Measurements from ENCODE around the gene PCNX3. TPM values are rescaled to one million over a fixed set of nuclear protein-coding genes. Genes with fewer than 3 reads are reported as not detected.

Gene PCNX3
- total and polyA plus RNA-seq, 2 donors (not counting 1 experiment from before 2014, with no cell fraction given), result 8.0 to 14.7 TPM

DNA sequence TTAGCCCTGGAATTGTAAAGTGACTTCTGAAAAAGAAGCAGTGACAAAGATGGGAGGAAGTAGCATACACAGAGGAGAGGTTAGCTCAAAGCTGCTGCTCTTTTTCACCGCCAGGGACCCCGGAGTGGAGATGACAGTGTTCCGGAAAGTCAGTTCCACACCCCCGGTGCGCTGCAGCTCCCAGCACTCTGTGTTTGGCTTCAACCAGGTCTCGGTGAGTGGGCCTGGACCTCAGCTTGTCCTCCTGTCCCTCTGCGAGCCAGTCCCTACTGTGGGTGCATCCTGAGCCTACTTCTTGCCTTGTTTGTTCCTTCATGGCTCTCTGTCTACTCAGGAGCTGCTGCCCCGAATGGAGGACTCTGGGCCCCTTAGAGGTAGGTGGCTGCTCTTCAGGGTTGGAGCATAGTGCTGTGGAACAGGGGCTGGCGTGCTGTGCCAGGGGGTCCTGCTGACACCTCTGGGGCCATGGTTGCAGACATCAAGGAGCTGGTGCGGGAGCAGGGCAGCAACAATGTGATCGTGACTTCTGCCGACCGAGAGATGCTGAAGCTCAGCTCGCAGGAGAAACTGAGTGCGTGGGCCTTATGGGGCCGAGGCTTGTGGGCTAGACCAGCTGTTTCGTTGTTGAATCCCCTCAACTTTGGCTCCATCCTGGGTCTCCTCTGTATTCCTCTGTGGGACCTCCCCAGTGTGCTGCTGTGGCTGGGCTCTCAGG lies 1.7 kb downstream of the PCNX3 start:
- TF ChIP-seq, protein P1, sequence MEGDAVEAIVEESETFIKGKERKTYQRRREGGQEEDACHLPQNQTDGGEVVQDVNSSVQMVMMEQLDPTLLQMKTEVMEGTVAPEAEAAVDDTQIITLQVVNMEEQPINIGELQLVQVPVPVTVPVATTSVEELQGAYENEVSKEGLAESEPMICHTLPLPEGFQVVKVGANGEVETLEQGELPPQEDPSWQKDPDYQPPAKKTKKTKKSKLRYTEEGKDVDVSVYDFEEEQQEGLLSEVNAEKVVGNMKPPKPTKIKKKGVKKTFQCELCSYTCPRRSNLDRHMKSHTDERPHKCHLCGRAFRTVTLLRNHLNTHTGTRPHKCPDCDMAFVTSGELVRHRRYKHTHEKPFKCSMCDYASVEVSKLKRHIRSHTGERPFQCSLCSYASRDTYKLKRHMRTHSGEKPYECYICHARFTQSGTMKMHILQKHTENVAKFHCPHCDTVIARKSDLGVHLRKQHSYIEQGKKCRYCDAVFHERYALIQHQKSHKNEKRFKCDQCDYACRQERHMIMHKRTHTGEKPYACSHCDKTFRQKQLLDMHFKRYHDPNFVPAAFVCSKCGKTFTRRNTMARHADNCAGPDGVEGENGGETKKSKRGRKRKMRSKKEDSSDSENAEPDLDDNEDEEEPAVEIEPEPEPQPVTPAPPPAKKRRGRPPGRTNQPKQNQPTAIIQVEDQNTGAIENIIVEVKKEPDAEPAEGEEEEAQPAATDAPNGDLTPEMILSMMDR (conservative IDR thresholded peaks at IDR 0.05 in 1 of 2, IDR thresholded peaks at IDR 0.05 in 1 of 2; ENCODE audit: low read depth in 1 of 2, low read length in 2 of 2), result no peak
- TF ChIP-seq EZH2 (IDR thresholded peaks at IDR 0.05; ENCODE audit: low read length, missing control alignments), result no peak
- H3K27ac ChIP-seq (ENCODE audit: insufficient read depth, low read length), result no peak overlapping the region
- no peak overlapping the region for H2AFZ ChIP-seq (ENCODE audit: low read length)
- H3K4me2 ChIP-seq (ENCODE audit: extremely low read depth, insufficient read depth, low read length), result peak overlapping the region; percentile 97
- H3K4me1 ChIP-seq (ENCODE audit: control insufficient read depth, extremely low read depth, insufficient read depth, low read length), result peaks cover 15% of the 10 kb centered on the region
- peaks cover 39% of the 10 kb centered on the region for H3K79me2 ChIP-seq (ENCODE audit: control insufficient read depth, insufficient read depth, low read length)
- H3K9ac ChIP-seq (ENCODE audit: insufficient read depth, low read length), result no peak overlapping the region
- DNase-seq (ENCODE audit: low read depth in 2 of 2), result no peak
- H4K20me1 ChIP-seq (ENCODE audit: control insufficient read depth, extremely low read depth, insufficient read depth, low read length), result no peaks in the 10 kb centered on the region
- H3K36me3 ChIP-seq (ENCODE audit: control insufficient read depth, insufficient read depth, low read length), result peaks cover 38% of the 10 kb centered on the region
- peak overlapping the region; percentile 74 to 82 (median 80) for H3K4me3 ChIP-seq (replicated peaks in 1 of 4; ENCODE audit: control extremely low read depth in 1 of 4, insufficient read depth in 1 of 4, low read depth in 3 of 4, low read length in 4 of 4)
- no peaks in the 10 kb centered on the region for H3K27me3 ChIP-seq (ENCODE audit: control insufficient read depth, insufficient read depth, low read length)
- no peaks in the 10 kb centered on the region for H3K9me3 ChIP-seq (ENCODE audit: control insufficient read depth, insufficient read depth, low read depth, low read length)

DNA sequence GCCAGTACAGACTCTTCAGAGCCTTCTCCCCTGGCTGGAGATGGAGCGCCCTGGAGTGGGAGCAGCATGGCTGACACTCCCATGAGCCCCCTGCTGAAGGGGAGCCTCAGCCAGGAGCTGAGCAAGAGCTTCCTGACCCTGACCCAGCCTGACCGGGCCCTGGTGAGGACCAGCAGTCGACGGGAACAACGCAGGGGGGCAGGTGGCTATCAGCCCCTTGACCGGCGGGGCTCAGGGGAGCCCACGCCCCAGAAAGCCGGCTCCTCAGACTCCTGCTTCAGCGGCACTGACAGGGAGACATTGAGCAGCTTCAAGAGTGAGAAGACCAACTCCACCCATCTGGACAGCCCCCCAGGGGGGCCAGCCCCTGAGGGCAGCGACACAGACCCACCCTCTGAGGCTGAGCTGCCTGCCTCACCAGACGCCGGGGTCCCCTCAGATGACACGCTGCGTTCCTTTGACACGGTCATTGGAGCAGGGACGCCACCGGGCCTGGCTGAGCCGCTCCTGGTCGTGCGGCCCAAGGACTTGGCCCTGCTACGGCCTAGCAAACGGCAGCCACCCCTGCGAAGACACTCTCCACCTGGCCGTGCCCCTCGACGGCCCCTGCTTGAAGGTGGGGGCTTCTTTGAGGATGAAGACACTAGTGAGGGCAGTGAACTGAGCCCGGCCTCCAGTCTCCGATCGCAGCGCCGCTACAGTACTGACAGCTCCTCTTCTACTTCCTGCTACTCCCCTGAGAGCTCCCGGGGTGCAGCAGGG lies 2.6 kb downstream of the PCNX3 start:
- H3K4me1 ChIP-seq (ENCODE audit: control insufficient read depth, extremely low read depth, insufficient read depth, low read length), result peaks cover 6% of the 10 kb centered on the region
- H2AFZ ChIP-seq (ENCODE audit: low read length), result no peak overlapping the region
- no peak overlapping the region for H3K4me3 ChIP-seq (replicated peaks in 1 of 4; ENCODE audit: control extremely low read depth in 1 of 4, insufficient read depth in 1 of 4, low read depth in 3 of 4, low read length in 4 of 4)
- DNase-seq (ENCODE audit: low read depth in 2 of 2), result no peak
- TF ChIP-seq EZH2 (IDR thresholded peaks at IDR 0.05; ENCODE audit: low read length, missing control alignments), result no peak
- TF ChIP-seq, protein P1 (conservative IDR thresholded peaks at IDR 0.05 in 1 of 2, IDR thresholded peaks at IDR 0.05 in 1 of 2; ENCODE audit: low read depth in 1 of 2, low read length in 2 of 2), result no peak
- no peak overlapping the region for H3K9ac ChIP-seq (ENCODE audit: insufficient read depth, low read length)
- H3K9me3 ChIP-seq (ENCODE audit: control insufficient read depth, insufficient read depth, low read depth, low read length), result no peaks in the 10 kb centered on the region
- peaks cover 38% of the 10 kb centered on the region for H3K36me3 ChIP-seq (ENCODE audit: control insufficient read depth, insufficient read depth, low read length)
- H4K20me1 ChIP-seq (ENCODE audit: control insufficient read depth, extremely low read depth, insufficient read depth, low read length), result no peaks in the 10 kb centered on the region
- H3K4me2 ChIP-seq (ENCODE audit: extremely low read depth, insufficient read depth, low read length), result no peak overlapping the region
- peaks cover 30% of the 10 kb centered on the region for H3K79me2 ChIP-seq (ENCODE audit: control insufficient read depth, insufficient read depth, low read length)
- H3K27ac ChIP-seq (ENCODE audit: insufficient read depth, low read length), result no peak overlapping the region
- no peaks in the 10 kb centered on the region for H3K27me3 ChIP-seq (ENCODE audit: control insufficient read depth, insufficient read depth, low read length)

DNA sequence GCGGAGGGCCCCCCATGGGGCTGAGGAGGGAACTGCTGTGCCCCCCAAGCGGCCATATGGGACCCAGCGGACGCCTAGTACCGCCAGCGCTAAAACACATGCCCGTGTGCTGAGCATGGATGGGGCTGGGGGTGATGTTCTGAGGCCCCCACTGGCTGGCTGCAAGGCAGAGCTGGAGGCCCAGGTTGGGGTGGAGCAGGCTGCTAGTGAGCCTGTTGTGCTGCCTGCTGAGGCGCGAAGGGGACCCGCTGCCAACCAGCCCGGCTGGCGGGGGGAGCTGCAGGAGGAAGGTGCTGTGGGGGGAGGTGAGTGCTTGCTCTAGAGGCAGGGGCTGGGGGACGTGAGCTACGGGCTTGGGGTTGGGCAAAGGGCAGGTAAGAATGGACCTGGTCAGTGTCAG lies 3.2 kb downstream of the PCNX3 start:
- no peaks in the 10 kb centered on the region for H3K27me3 ChIP-seq (ENCODE audit: control insufficient read depth, insufficient read depth, low read length)
- no peak overlapping the region for H3K4me3 ChIP-seq (replicated peaks in 1 of 4; ENCODE audit: control extremely low read depth in 1 of 4, insufficient read depth in 1 of 4, low read depth in 3 of 4, low read length in 4 of 4)
- no peak overlapping the region for H2AFZ ChIP-seq (ENCODE audit: low read length)
- no peaks in the 10 kb centered on the region for H3K9me3 ChIP-seq (ENCODE audit: control insufficient read depth, insufficient read depth, low read depth, low read length)
- TF ChIP-seq EZH2 (IDR thresholded peaks at IDR 0.05; ENCODE audit: low read length, missing control alignments), result no peak
- TF ChIP-seq, protein P1 (conservative IDR thresholded peaks at IDR 0.05 in 1 of 2, IDR thresholded peaks at IDR 0.05 in 1 of 2; ENCODE audit: low read depth in 1 of 2, low read length in 2 of 2), result no peak
- H4K20me1 ChIP-seq (ENCODE audit: control insufficient read depth, extremely low read depth, insufficient read depth, low read length), result no peaks in the 10 kb centered on the region
- no peak overlapping the region for H3K4me2 ChIP-seq (ENCODE audit: extremely low read depth, insufficient read depth, low read length)
- H3K9ac ChIP-seq (ENCODE audit: insufficient read depth, low read length), result no peak overlapping the region
- peaks cover 38% of the 10 kb centered on the region for H3K36me3 ChIP-seq (ENCODE audit: control insufficient read depth, insufficient read depth, low read length)
- DNase-seq (ENCODE audit: low read depth in 2 of 2), result no peak
- no peak overlapping the region for H3K27ac ChIP-seq (ENCODE audit: insufficient read depth, low read length)
- peaks cover 25% of the 10 kb centered on the region for H3K79me2 ChIP-seq (ENCODE audit: control insufficient read depth, insufficient read depth, low read length)
- H3K4me1 ChIP-seq (ENCODE audit: control insufficient read depth, extremely low read depth, insufficient read depth, low read length), result peaks cover 6% of the 10 kb centered on the region
